BLaER1 (cell line): ENCODE results near the gene LTF.

Experiments used
- H3K27ac ChIP-seq: shearing (Covaris generic); formaldehyde crosslinking; 2 replicates; pipeline ENCODE4 v1.8.1; 2022
- H3K27me3 ChIP-seq: shearing (Covaris generic); formaldehyde crosslinking; 2 replicates; pipeline ENCODE4 v1.8.1; 2022
- H3K36me3 ChIP-seq: shearing (Covaris generic); formaldehyde crosslinking; 2 replicates; pipeline ENCODE4 v1.8.1; 2022
- H3K4me1 ChIP-seq: shearing (Covaris generic); formaldehyde crosslinking; 2 replicates; pipeline ENCODE4 v1.8.1; 2022
- H3K4me2 ChIP-seq: shearing (Covaris generic); formaldehyde crosslinking; 2 replicates; pipeline ENCODE4 v1.8.1; 2022
- H3K4me3 ChIP-seq: shearing (Covaris generic); formaldehyde crosslinking; 2 replicates; pipeline ENCODE4 v1.8.1; 2022
- H3K9ac ChIP-seq: shearing (Covaris generic); formaldehyde crosslinking; 2 replicates; pipeline ENCODE4 v1.8.1; 2022
- H3K9me3 ChIP-seq: shearing (Covaris generic); formaldehyde crosslinking; 2 replicates; pipeline ENCODE4 v1.8.1; 2022
- H4K20me1 ChIP-seq: shearing (Covaris generic); formaldehyde crosslinking; 2 replicates; pipeline ENCODE4 v1.8.1; 2022
- Cebpa-rat ChIP-seq: shearing (Covaris generic); IDR thresholded peaks from 2 replicates; pipeline ENCODE4 v1.8.1; 2022

LTF gene

DNA sequence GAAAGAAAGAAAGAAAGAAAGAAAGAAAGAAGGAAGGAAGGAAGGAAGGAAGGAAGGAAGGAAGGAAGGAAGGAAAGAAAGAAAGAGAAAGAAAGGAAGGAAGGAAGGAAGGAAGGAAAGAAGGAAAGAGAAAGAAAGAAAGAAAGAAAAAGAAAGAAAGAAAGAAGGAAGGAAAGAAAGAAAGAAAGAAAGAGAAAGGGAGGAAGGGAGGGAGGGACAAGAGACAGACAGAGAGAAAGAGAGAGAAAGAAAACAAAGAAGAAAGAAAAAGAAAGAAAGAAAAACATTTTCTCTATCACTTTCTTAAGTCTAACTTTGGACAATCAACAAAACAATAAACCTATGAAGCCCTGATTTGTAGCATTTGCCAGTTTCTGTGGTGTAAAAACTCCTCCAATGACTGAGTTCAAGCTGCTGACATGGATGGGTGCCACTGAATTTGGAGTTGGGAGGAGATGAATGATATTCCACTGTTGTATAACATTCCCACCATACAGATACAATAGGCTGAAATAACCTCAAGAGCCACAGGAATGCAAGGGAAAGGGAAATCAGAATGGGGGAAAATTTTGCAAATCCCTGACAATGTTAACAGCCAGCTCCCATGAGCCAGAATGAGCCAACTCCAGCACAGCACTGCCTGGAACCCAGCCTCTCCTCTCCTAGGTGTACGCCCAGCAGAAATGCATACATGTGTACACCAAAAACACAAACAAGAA, 18.1 kb upstream of the LTF start:
- no peaks in the 10 kb centered on the region for H3K36me3 ChIP-seq
- no peaks in the 10 kb centered on the region for H4K20me1 ChIP-seq
- H3K9ac ChIP-seq: no peak overlapping the region
- no peaks in the 10 kb centered on the region for H3K9me3 ChIP-seq
- H3K27me3 ChIP-seq: no peaks in the 10 kb centered on the region
- no peak overlapping the region for H3K4me3 ChIP-seq
- H3K27ac ChIP-seq: no peak overlapping the region
- TF ChIP-seq Cebpa-rat: no peak
- peaks cover 6% of the 10 kb centered on the region; the same call in 1 of the 2 replicates for H3K4me1 ChIP-seq
- H3K4me2 ChIP-seq: no peak overlapping the region

DNA sequence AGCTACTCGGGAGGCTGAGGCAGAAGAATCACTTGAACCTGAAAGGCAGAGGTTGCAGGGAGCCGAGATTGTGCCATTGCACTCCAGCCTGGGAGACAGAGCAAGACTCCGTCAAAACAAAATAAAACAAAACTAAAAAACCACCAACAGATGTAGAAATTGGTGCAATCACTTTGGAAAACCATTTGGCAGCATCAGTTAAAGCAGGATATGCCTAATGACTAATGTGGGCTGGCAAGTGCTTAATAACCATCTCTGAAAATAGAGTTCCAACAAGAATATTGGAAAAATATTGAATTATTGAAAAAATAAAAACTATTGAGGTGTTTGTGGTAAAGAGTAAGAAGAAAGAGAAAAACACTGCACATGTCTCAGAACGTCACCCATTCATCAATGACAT, 16.9 kb upstream of the LTF start:
- H3K27me3 ChIP-seq: no peaks in the 10 kb centered on the region
- no peak overlapping the region for H3K4me2 ChIP-seq
- no peak overlapping the region for H3K9ac ChIP-seq
- H3K27ac ChIP-seq: no peak overlapping the region
- TF ChIP-seq Cebpa-rat: no peak
- H4K20me1 ChIP-seq: no peaks in the 10 kb centered on the region
- no peaks in the 10 kb centered on the region for H3K36me3 ChIP-seq
- no peak overlapping the region for H3K4me3 ChIP-seq
- no peaks in the 10 kb centered on the region for H3K9me3 ChIP-seq
- H3K4me1 ChIP-seq: peaks cover 6% of the 10 kb centered on the region; the same call in 1 of the 2 replicates

DNA sequence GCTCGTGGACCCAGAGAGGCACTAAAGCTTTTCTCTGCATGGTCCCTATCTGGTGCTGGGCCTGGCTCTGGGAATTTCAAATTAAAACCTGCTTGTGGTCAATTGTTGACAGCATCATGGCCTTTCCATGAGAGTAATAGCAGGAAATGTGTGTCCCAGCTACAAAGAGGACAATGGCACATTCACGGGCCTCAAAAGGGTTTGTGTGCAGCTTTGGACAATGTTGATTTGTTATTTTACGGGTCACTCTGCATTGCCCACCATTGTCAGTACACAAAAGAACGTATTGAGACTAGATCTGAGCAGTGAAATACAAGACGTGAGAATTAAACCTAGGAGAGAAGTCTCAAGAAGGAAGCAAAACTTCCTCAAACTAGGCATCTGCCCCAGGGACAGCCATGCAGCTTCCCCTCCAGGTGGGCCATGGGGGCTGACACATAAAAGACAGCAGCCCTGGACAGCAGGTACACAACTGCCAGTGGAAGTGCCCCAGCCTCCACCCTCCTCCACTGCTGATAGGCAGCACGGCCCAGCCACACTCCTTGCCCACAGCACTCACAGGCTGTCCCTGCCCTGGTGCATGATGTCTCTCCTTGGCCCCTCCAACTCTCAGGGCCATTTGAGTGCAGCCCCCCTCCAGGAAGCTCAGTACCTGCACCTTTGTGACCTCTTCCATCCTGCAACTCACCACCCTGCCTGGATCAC, 15.9 kb upstream of the LTF start:
- no peaks in the 10 kb centered on the region for H4K20me1 ChIP-seq
- H3K4me2 ChIP-seq: no peak overlapping the region
- H3K27me3 ChIP-seq: no peaks in the 10 kb centered on the region
- no peak overlapping the region for H3K9ac ChIP-seq
- H3K9me3 ChIP-seq: no peaks in the 10 kb centered on the region
- no peaks in the 10 kb centered on the region for H3K36me3 ChIP-seq
- no peak overlapping the region for H3K4me3 ChIP-seq
- no peak overlapping the region for H3K27ac ChIP-seq
- no peak for TF ChIP-seq Cebpa-rat
- peaks cover 5% of the 10 kb centered on the region; the same call in 1 of the 2 replicates for H3K4me1 ChIP-seq

DNA sequence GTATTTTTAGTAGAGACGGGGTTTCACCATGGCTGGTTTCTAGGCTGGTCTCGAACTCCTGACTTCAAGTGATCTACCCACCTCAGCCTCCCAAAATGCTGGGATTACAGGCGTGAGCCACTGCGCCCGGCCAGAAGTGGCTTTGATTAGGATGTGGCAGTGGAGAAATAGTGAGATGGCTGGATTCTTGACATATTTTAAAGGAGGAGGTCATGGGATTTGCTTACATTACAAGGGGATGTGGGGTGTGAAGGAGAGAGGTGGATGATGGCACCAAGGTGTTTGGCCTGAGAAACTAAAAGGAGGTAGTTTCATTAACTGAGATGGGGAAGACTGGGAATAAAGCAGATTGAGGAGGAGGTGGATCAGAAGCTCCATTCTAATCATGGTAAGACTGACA, 15.0 kb upstream of the LTF start:
- Histone ChIP-seq H3K36me3 (no peaks in the 10 kb centered on the region), H3K4me1 (no peaks in the 10 kb centered on the region), H3K27ac (no peak overlapping the region), H3K9me3 (no peaks in the 10 kb centered on the region; the same call in 1 of the 2 replicates), H3K27me3 (no peaks in the 10 kb centered on the region), H3K4me2 (no peak overlapping the region), H3K9ac (no peak overlapping the region), H3K4me3 (no peak overlapping the region), H4K20me1 (no peaks in the 10 kb centered on the region)
- TF ChIP-seq Cebpa-rat: no peak

DNA sequence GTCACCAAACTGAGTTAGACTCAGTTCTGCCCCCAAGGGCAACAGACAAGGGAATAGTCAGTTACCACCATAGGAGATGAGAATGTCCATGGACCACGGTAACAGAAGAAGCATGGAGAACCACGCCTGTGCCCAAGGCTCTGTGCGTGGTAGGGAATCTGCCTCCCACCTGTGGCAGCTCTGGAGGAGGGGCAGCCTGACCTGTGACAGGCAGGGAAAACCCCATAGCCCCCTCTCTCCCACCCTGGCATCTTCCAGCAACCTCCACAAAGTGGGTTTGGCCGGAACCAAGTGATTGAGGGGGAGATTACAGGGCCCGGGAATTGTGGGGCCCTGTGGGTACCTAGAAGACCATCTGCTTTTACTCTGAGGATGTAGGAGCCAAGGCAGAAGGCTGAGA, 14.3 kb upstream of the LTF start:
- Histone ChIP-seq H3K4me2 (no peak overlapping the region), H3K27me3 (no peaks in the 10 kb centered on the region), H3K9me3 (peaks cover 4% of the 10 kb centered on the region; the same call in 1 of the 2 replicates), H3K4me3 (no peak overlapping the region), H3K27ac (no peak overlapping the region), H4K20me1 (no peaks in the 10 kb centered on the region), H3K36me3 (no peaks in the 10 kb centered on the region), H3K9ac (no peak overlapping the region), H3K4me1 (no peaks in the 10 kb centered on the region)
- TF ChIP-seq Cebpa-rat: no peak

DNA sequence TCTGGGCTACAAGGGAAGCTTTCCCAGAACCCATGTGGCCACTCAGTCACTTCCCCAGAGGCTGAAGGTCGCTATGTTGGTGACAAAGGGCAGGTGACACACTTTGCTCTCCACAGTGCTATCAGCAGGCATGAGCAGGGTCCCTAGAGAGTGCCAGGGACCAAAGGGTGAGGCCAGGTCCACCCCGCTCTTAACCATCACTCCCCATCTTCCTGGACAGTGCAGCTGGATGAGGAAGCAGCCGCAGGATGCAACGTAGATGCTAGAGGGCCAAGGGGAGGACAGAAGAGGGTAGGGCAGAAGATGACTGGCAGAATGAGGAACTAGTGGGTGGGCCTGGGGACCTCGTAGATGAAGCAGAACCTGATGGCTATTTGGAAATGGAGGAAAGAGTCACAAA, 13.6 kb upstream of the LTF start:
- H3K9ac ChIP-seq: no peak overlapping the region
- H3K27me3 ChIP-seq: no peaks in the 10 kb centered on the region
- no peak for TF ChIP-seq Cebpa-rat
- no peak overlapping the region for H3K4me2 ChIP-seq
- H3K36me3 ChIP-seq: no peaks in the 10 kb centered on the region
- no peaks in the 10 kb centered on the region for H3K4me1 ChIP-seq
- no peak overlapping the region for H3K4me3 ChIP-seq
- H3K9me3 ChIP-seq: peaks cover 4% of the 10 kb centered on the region; the same call in 1 of the 2 replicates
- H3K27ac ChIP-seq: no peak overlapping the region
- no peaks in the 10 kb centered on the region for H4K20me1 ChIP-seq

DNA sequence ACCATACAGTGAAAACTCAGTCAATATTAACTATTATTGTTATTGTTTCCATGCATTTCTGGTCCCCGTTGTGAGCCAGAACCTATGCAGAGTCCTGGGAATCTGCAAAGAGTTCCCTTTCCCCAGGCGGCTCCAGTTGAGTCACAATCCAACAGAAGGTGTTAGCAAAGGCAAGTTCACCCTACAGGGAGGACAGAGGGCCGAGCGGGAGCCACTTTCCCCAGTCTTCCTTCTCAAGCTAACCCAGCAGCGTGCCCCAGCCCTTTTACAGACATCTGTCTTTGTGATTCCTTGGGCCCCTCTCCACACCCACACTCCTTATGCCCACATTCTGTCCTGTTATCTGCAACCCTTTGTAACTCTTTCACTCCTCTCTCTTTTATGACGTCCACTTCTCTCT, 13.1 kb upstream of the LTF start:
- H3K27ac ChIP-seq: no peak overlapping the region
- no peaks in the 10 kb centered on the region for H3K27me3 ChIP-seq
- no peak overlapping the region for H3K4me2 ChIP-seq
- no peak overlapping the region for H3K9ac ChIP-seq
- no peaks in the 10 kb centered on the region for H3K36me3 ChIP-seq
- no peaks in the 10 kb centered on the region for H3K4me1 ChIP-seq
- H4K20me1 ChIP-seq: no peaks in the 10 kb centered on the region
- TF ChIP-seq Cebpa-rat: no peak
- peaks cover 4% of the 10 kb centered on the region; the same call in 1 of the 2 replicates for H3K9me3 ChIP-seq
- no peak overlapping the region for H3K4me3 ChIP-seq

DNA sequence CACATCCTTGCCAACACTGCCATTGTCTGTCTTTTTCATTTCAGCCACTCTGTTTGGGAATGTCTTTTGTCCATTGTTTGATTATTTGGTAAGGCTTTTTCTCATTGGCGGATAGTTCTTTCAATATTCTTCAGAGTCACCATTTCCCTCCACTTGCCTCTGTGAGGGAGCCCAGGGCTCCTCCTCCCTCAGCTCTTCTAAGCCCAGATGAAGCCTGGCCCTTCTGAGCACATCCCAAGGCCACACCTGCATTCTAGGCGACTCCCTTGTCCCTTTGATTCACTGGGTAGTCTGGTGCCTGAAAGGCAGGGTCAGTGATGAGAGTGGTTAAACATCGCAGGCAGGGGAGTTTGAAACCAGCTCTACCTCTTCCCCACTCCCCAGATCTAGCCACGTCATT, 12.4 kb upstream of the LTF start:
- TF ChIP-seq Cebpa-rat: no peak

DNA sequence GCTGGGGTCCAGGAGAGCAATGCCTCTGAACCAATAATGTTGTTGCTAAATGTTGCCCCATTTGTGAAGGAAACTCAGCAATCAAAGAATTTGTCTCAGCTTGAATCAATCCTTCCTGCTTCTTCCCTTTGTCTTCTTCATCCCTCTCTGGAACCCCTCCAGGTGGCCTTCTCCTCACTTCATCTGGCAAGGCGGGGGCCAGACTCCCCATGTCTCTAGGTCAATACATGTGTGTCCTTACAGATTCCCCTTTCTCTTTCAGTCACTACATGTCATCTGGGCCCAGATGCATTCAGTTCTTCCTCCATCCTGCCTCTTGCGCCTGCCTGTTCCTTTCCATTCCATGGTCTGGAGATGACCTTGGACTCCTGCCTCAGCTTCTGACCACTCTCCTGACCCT, 8.0 kb upstream of the LTF start:
- TF ChIP-seq Cebpa-rat: no peak
- H3K4me1 ChIP-seq: no peaks in the 10 kb centered on the region
- no peaks in the 10 kb centered on the region for H4K20me1 ChIP-seq
- peaks cover 4% of the 10 kb centered on the region; the same call in 1 of the 2 replicates for H3K9me3 ChIP-seq
- H3K4me2 ChIP-seq: no peak overlapping the region
- no peaks in the 10 kb centered on the region for H3K36me3 ChIP-seq
- no peak overlapping the region for H3K27ac ChIP-seq
- no peak overlapping the region for H3K9ac ChIP-seq
- no peaks in the 10 kb centered on the region for H3K27me3 ChIP-seq
- H3K4me3 ChIP-seq: no peak overlapping the region

More for the DNA sequence above, 12.4 kb upstream of the LTF start:
- Histone ChIP-seq H3K27ac (no peak overlapping the region), H3K4me3 (no peak overlapping the region), H3K27me3 (no peaks in the 10 kb centered on the region), H3K4me1 (no peaks in the 10 kb centered on the region), H3K9me3 (peaks cover 4% of the 10 kb centered on the region; the same call in 1 of the 2 replicates), H3K36me3 (no peaks in the 10 kb centered on the region), H3K4me2 (no peak overlapping the region), H3K9ac (no peak overlapping the region), H4K20me1 (no peaks in the 10 kb centered on the region)

DNA sequence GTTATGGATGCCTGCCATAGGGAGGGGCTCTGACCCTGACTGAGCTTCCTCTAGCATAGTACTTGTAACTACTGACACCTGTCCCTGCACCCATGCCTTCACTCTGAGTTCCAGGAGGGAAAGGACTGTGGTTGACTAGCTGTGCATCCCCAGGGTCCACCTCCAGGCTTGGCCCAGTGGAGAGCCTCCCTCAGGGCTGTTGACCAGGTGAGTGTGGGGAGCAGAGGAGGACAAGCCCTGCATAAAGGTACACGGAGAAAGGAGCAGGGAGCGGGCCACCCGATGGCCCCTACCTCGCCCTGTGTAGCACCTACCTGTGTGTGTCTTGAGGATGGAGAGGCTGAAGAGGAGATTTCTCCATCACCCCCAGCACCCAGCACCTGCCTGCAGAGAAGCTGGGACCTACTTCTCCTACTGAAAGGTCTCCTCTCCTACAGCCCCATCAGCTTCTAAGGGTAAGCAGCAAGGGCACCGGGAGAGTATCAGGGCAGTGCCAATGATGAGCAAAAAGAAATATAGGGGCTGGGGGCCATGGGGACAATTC, 6.7 kb upstream of the LTF start:
- Histone ChIP-seq H3K27me3 (no peaks in the 10 kb centered on the region), H3K27ac (no peak overlapping the region), H3K36me3 (no peaks in the 10 kb centered on the region), H4K20me1 (no peaks in the 10 kb centered on the region), H3K9ac (no peak overlapping the region), H3K4me1 (peaks cover 4% of the 10 kb centered on the region), H3K4me2 (no peak overlapping the region), H3K4me3 (no peak overlapping the region), H3K9me3 (peaks cover 4% of the 10 kb centered on the region; the same call in 1 of the 2 replicates)
- TF ChIP-seq Cebpa-rat: no peak
